Uterus (tissue), 4 donors: Measurements from ENCODE around the gene PLA2G5. TPM values are rescaled to one million over a fixed set of nuclear protein-coding genes. Genes with fewer than 3 reads are reported as not detected.
A peak's percentile ranks its signal among the peaks of the same experiment; 100 is the strongest.

ENCODE experiments used
- DNase-seq, 2 donors: peaks; one replicate each; pipeline ENCODE4 v3.0.0-alpha.2; 2019 to 2020
- H3K27ac ChIP-seq, 2 donors: fragments of 200-600 bp; sonication (generic); 1 replicate in 1 of 2; 2 replicates in 1 of 2; pipeline ENCODE4 v1.5.1; 2016 to 2018
- H3K27me3 ChIP-seq, 2 donors: fragments of 200-600 bp; sonication (generic); one replicate each; pipeline ENCODE4 v1.5.1; 2018 to 2019; ENCODE audit warnings: control low read depth in 1 of 2
- H3K36me3 ChIP-seq, 2 donors: fragments of 200-600 bp; sonication (generic); one replicate each; pipeline ENCODE4 v1.5.1; 2019; ENCODE audit warnings: control low read depth in 1 of 2
- H3K4me1 ChIP-seq, 2 donors: fragments of 200-600 bp; sonication (generic); one replicate each; pipeline ENCODE4 v1.5.1; 2018 to 2019; ENCODE audit warnings: control low read depth in 1 of 2
- H3K4me3 ChIP-seq, 2 donors: fragments of 200-600 bp; sonication (generic); 1 replicate in 1 of 2; 2 replicates in 1 of 2; pipeline ENCODE4 v1.5.1; 2018 to 2019; ENCODE audit warnings: mild to moderate bottlenecking in 1 of 2
- H3K9me3 ChIP-seq, 2 donors: fragments of 200-600 bp; sonication (generic); one replicate each; pipeline ENCODE4 v1.5.1; 2019; ENCODE audit warnings: control low read depth in 1 of 2
- POLR2A ChIP-seq, 2 donors: fragments of 450-650 bp; IDR thresholded peaks; one replicate each; pipeline ENCODE4 v1.6.1; 2016; ENCODE audit warnings: antibody characterized with exemption in 2 of 2, mild to moderate bottlenecking in 1 of 2, moderate library complexity in 1 of 2
- intact Hi-C: fragments of 100-400 bp; cut with DNase I; formaldehyde crosslinking; loops from one replicate; pipeline ENCODE4 v1.15.1; 2023; ENCODE audit warnings: low total_unique reads
- total RNA-seq, 4 donors: library from RNA; depleted of rRNA in 3 of 4; stranded (reverse); fragments of >200 nt in 3 of 4; gene quantifications; one replicate each; pipeline versions ENCODE4 v1.1.0 to v1.2.4, GENCODE V29; 2014 to 2023
- TF ChIP-seq, protein P1 (sequence below), 4 experiments: fragments of 200-600 bp in 2 of 4; fragments of 450-650 bp in 2 of 4; sonication (generic) in 2 of 4; IDR thresholded peaks; one replicate each; pipeline ENCODE4 v1.5.1; 2016 to 2019; ENCODE audit warnings: antibody characterized with exemption in 4 of 4, mild to moderate bottlenecking in 2 of 4, moderate library complexity in 1 of 4
- donor health status: DM: yes; HTN: yes; CAD: no.

Gene PLA2G5
- total RNA-seq, 4 donors from 2014 or later = 3.1 TPM; not detected in 3

DNA sequence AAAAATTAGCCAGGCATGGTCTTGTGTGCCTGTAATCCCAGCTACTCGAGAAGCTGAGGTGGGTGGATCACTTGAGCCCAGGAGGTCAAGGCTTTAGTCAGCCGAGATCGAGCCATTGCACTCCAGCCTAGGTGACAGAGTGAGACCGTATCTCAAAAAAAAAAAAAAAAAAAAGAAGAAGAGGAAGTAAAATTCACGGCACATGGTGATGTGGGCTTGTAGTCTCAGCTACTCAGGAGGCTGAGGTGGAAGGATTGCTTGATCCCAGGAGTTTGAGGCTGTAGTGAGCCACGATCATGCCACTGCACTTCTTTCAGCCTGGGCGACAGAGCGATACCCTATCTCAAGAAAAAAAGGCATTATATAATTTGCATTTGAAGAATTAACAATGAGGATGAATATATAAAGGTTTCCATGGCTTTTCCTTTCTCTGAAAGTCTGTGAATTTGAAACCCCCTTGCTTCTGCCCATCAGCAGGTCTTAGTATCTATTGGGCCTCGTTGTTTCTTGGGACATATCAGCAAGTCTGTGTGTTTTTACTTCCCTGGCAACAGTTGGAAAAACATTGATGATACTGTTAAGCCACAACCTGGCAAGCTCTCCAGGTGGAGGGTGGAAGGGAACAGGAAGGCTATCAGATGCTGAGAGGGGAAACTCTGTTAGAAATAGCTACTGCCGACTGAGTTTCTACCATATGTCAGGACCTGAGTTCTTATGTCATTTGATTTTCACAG lies 53.9 kb downstream of the PLA2G5 start:
- H3K9me3 ChIP-seq = no peaks in the 10 kb centered on the region
- no peaks in the 10 kb centered on the region for H3K27me3 ChIP-seq
- no peak for DNase-seq
- H3K4me1 ChIP-seq = no peaks in the 10 kb centered on the region
- no peaks in the 10 kb centered on the region for H3K36me3 ChIP-seq
- no peak overlapping the region for H3K27ac ChIP-seq
- no peak for TF ChIP-seq POLR2A (IDR thresholded peaks at IDR 0.05)
- TF ChIP-seq, protein P1, sequence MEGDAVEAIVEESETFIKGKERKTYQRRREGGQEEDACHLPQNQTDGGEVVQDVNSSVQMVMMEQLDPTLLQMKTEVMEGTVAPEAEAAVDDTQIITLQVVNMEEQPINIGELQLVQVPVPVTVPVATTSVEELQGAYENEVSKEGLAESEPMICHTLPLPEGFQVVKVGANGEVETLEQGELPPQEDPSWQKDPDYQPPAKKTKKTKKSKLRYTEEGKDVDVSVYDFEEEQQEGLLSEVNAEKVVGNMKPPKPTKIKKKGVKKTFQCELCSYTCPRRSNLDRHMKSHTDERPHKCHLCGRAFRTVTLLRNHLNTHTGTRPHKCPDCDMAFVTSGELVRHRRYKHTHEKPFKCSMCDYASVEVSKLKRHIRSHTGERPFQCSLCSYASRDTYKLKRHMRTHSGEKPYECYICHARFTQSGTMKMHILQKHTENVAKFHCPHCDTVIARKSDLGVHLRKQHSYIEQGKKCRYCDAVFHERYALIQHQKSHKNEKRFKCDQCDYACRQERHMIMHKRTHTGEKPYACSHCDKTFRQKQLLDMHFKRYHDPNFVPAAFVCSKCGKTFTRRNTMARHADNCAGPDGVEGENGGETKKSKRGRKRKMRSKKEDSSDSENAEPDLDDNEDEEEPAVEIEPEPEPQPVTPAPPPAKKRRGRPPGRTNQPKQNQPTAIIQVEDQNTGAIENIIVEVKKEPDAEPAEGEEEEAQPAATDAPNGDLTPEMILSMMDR (IDR thresholded peaks at IDR 0.05) = no peak
- no peak overlapping the region for H3K4me3 ChIP-seq
- intact Hi-C loops = no loop called here

DNA sequence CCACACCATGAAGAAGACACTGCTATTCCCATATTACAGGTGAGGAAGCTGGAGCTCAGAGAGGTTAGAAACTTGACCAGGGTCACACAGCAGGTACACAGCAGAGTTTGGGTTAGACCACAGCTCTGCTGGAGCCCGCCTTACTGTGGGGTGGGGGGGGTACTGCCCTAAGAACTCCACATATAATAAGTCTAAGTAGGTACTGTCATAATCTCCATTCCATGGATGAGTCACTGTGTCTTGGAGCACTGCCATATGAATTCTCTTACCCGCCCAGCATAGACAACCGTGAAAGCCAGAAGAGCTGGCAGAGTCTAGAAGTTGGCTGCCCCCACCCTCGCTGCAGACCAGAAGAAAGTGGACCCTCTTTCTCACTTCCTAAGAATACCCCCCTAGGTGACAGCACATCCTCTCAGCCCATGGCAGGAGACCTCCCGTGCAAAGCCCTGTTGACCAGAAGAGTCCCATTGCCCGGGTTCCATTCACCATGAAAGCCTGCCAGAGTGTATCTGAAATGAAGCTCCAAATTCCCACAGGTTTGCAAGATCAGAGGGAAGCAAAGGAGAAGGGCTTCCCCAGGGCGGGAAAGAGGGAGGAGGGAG lies 54.6 kb downstream of the PLA2G5 start:
- H3K27ac ChIP-seq = no peak overlapping the region
- DNase-seq = peak in 1 of 2 donors; percentile 21

DNA sequence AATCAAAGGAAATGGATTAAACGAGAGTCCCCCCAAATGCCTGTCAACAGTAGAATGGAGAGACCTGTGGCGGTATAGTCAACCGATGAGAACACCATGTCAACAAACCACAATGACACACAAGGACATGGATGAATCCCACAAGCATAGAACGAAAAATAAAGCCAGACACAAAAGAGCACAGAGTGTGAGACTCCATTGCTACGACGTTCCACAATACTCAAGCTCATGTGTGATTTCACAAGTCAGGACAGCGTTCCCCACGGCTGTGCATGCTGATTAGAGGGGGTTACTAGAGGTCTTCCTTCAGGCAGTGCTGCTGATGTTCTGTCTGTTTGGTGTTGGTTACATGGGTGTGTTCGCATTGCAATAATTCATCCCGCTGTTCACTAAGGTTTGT lies 55.1 kb downstream of the PLA2G5 start:
- intact Hi-C loops = no loop called here
- no peak overlapping the region for H3K4me3 ChIP-seq
- TF ChIP-seq, protein P1 (IDR thresholded peaks at IDR 0.05) = no peak
- TF ChIP-seq POLR2A (IDR thresholded peaks at IDR 0.05) = no peak
- H3K27me3 ChIP-seq = no peaks in the 10 kb centered on the region
- DNase-seq = no peak
- no peaks in the 10 kb centered on the region for H3K36me3 ChIP-seq
- no peak overlapping the region for H3K27ac ChIP-seq
- H3K4me1 ChIP-seq = no peaks in the 10 kb centered on the region
- H3K9me3 ChIP-seq = no peaks in the 10 kb centered on the region

More for the DNA sequence above, 54.6 kb downstream of the PLA2G5 start:
- Histone ChIP-seq H3K4me3 (no peak overlapping the region), H3K27me3 (no peaks in the 10 kb centered on the region), H3K9me3 (no peaks in the 10 kb centered on the region), H3K36me3 (no peaks in the 10 kb centered on the region), H3K4me1 (no peaks in the 10 kb centered on the region)
- no peak for TF ChIP-seq POLR2A (IDR thresholded peaks at IDR 0.05)
- TF ChIP-seq, protein P1 (IDR thresholded peaks at IDR 0.05) = no peak
- intact Hi-C loops = no loop called here

DNA sequence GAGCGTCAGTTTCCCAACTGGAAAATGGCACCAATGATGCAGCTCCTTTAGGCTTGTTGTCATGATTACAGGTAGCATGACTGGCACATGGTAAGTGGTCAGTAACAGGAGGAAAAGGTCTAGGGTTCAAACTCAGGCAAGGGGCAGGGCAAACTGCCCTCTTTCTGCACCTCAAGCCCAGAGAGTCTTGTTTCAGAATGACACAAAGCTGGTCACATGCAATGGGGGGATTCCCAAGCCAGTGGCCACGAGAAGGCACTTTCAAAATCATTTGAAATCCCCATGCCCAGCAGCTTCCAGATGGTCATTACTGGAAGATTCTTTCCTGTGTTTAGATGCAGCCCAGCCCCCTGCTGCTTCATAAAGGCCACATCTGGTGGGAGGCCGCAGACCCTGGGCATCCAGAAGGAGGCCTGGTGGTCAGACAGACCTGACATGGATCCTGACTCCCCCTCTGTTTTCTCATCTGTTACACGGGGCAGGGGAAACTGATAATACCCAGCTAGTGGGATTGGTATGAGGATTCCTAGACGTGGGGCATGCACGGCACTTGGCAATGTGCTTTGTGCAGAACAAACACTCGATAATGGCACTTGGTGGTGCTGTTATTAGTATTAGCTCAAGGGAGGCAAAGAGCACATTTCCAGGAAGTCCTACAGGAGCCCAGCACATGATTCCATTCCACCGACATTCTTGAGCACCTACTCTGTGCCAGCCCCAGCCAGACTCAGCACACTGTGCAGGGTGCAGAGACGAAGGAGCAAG lies 56.2 kb downstream of the PLA2G5 start:
- Histone ChIP-seq H3K27me3 (no peaks in the 10 kb centered on the region), H3K9me3 (no peaks in the 10 kb centered on the region), H3K4me1 (no peaks in the 10 kb centered on the region), H3K4me3 (no peak overlapping the region), H3K27ac (no peak overlapping the region), H3K36me3 (no peaks in the 10 kb centered on the region)
- TF ChIP-seq, protein P1 (IDR thresholded peaks at IDR 0.05) = no peak
- TF ChIP-seq POLR2A (IDR thresholded peaks at IDR 0.05) = no peak
- DNase-seq = no peak
- intact Hi-C loops = no loop called here
